Adrenal gland (tissue), 12 donors: ENCODE results near the gene NOCT. TPM values are rescaled to one million over a fixed set of nuclear protein-coding genes. Genes with fewer than 3 reads are reported as not detected.

Source experiments
- DNase-seq, 7 donors: peaks; one replicate each; pipeline ENCODE4 v3.0.0-alpha.2; 2019 to 2020
- H3K27ac ChIP-seq, 5 donors: fragments of 200-600 bp; sonication (generic) in 4 of 5; 1 replicate in 3 of 5; 2 replicates in 2 of 5; pipeline versions ENCODE4 v1.5.1 to v1.8.0; 2016 to 2020; ENCODE audit warnings: mild to moderate bottlenecking in 1 of 5
- H3K27me3 ChIP-seq: fragments of 200-600 bp; 2 replicates; pipeline ENCODE4 v1.8.0; 2021
- H3K36me3 ChIP-seq, 2 donors: fragments of 200-600 bp; replicated peaks in 1 of 2; 1 replicate in 1 of 2; 2 replicates in 1 of 2; pipeline versions ENCODE4 v1.5.1 to v1.8.0; 2018 to 2022
- H3K4me1 ChIP-seq, 2 donors: fragments of 200-600 bp; replicated peaks in 1 of 2; 1 replicate in 1 of 2; 2 replicates in 1 of 2; pipeline versions ENCODE4 v1.5.1 to v1.8.0; 2018 to 2021
- H3K4me3 ChIP-seq, 4 donors: fragments of 200-600 bp; sonication (generic) in 3 of 4; one replicate each; pipeline ENCODE4 v1.5.1; 2016 to 2018
- H3K9me3 ChIP-seq, 3 donors: fragments of 200-600 bp; sonication (generic) in 1 of 3; replicated peaks in 1 of 3; 1 replicate in 2 of 3; 2 replicates in 1 of 3; pipeline versions ENCODE4 v1.5.1 to v1.8.0; 2016 to 2021
- CTCF ChIP-seq, 6 experiments: fragments of 450-650 bp in 4 of 6; fragments of 200-600 bp in 2 of 6; sonication (generic) in 1 of 6; IDR thresholded peaks; 1 replicate in 5 of 6; 2 replicates in 1 of 6; pipeline versions ENCODE4 v1.5.1 to v1.8.0; 2016 to 2021; ENCODE audit warnings: antibody characterized with exemption in 6 of 6, mild to moderate bottlenecking in 2 of 6, moderate library complexity in 1 of 6
- POLR2A ChIP-seq, 2 donors: fragments of 450-650 bp; IDR thresholded peaks; one replicate each; pipeline ENCODE4 v1.6.1; 2017; ENCODE audit warnings: antibody characterized with exemption in 2 of 2, mild to moderate bottlenecking in 2 of 2, moderate library complexity in 1 of 2
- WGBS, 4 donors: extraction: QIAGEN DNeasy Blood & Tissue Kit in 2 of 4; methylation state at CpG; one replicate each; pipeline versions ENCODE4 v1.1.5 to v1.1.7; 2013 to 2017; 5-methylcytosine and 5-hydroxymethylcytosine counted together
- intact Hi-C, 2 donors: fragments of 100-400 bp; cut with DNase I; formaldehyde crosslinking; loops; one replicate each; pipeline versions ENCODE4 v1.14.1 to v1.15.0; 2022 to 2023
- polyA plus RNA-seq, 3 donors: library from polyadenylated mRNA; stranded (reverse); fragments of 200-250 nt in 2 of 3; fragments of 350-450 nt in 1 of 3; fragmentation: Illumina TruSeq in 1 of 3; extraction: RNeasy Lipid Tissue Mini Kit (QIAGEN cat#74804) in 1 of 3; gene quantifications; one replicate each; pipeline ENCODE4 v1.2.3, GENCODE V29; 2013 to 2014
- total RNA-seq, 9 donors: library from RNA; depleted of rRNA in 4 of 9; stranded (reverse); fragments of >200 nt in 4 of 9; fragments of 120-200 nt in 1 of 9; fragmentation: NEBNext Ultra II Directional in 1 of 9; extraction: Animal tissue kit (Norgen Biotek cat#: 25700) in 1 of 9; gene quantifications; one replicate each; pipeline versions ENCODE4 v1.1.0 to v1.2.4, GENCODE V29; 2013 to 2023
- donor health status: healthy with polysubstance abuse.
- donor health status: Bipolar disorder and iron deficiency.
- donor health status: DM: yes; HTN: yes; CAD: no.
- donor health status: DM: no; HTN: no; CAD: no.
- donor health status: DM: no; HTN: no; CAD: no.
- donor health status: DM: yes; HTN: yes; CAD: no.

NOCT gene
- total and polyA plus RNA-seq, 12 donors, result 1.2 to 17.0 (median 6.4) TPM

GRCh38 chr4:139030614-139031235 is 15.1 kb downstream of the NOCT start:
- Histone ChIP-seq H3K9me3 (no peaks in the 10 kb centered on the region), H3K36me3 (no peaks in the 10 kb centered on the region), H3K27ac (no peak overlapping the region), H3K4me1 (peaks cover 0 to 19% of the 10 kb centered on the region in 2 donors), H3K4me3 (no peak overlapping the region), H3K27me3 (no peaks in the 10 kb centered on the region)
- intact Hi-C loops, result loop anchor here (10.0 kb wide), 3 partner anchors 54 to 144 kb away; partner anchors contain the start of gene ELF2 (in 1 of the 2)
- 33 to 40% (median 38%) methylated on average over 14 of the region's 14 CpGs for WGBS, 4 donors
- peak; percentile 70 to 95 (median 82) for DNase-seq
- TF ChIP-seq CTCF (IDR thresholded peaks at IDR 0.05) (peak; percentile 75 to 91 (median 89)), POLR2A (IDR thresholded peaks at IDR 0.05) (no peak)

- WGBS, 4 donors, result 88 to 97% (median 95%) methylated on average over 5 of the region's 5 CpGs
- intact Hi-C loops, result loop anchor here (10.0 kb wide), 3 partner anchors 49 to 139 kb away; partner anchors contain the start of gene ELF2 (in 1 of the 2)
- Histone ChIP-seq H3K27me3 (no peaks in the 10 kb centered on the region), H3K27ac (no peak overlapping the region), H3K4me1 (peaks cover under 1 to 4% of the 10 kb centered on the region in 2 donors), H3K4me3 (no peak overlapping the region), H3K36me3 (no peaks in the 10 kb centered on the region), H3K9me3 (no peaks in the 10 kb centered on the region)
- no peak for TF ChIP-seq CTCF (IDR thresholded peaks at IDR 0.05)
- TF ChIP-seq POLR2A (IDR thresholded peaks at IDR 0.05), result no peak
- no peak for DNase-seq
These were observed 20.1 kb downstream of the NOCT start for GRCh38 chr4:139035650-139036049.

DNA sequence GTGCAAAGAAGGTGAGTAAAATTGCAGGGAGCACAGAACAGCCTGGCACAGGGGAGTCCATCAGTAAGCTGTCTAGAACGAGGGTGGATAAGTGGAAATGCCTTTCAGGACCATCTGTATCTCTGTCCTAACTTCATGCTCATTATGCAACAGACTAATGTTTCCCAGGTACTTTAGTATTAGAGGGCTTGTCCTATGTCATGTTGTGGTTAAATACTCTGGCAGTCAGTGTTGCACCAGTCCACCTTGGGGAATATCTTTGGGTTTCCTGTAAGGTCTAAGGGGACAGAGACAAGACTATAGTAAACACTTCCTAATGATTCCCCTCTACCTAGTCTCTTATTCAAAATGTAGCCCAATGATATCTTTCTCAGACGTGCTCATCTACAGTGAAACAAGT is 21.3 kb downstream of the NOCT start:
- Histone ChIP-seq H3K27ac (no peak overlapping the region), H3K27me3 (no peaks in the 10 kb centered on the region), H3K36me3 (no peaks in the 10 kb centered on the region), H3K4me3 (no peak overlapping the region), H3K9me3 (no peaks in the 10 kb centered on the region), H3K4me1 (peaks cover 5 to 6% of the 10 kb centered on the region in 2 donors)
- DNase-seq, result no peak
- WGBS, 4 donors, result 67 to 91% (median 85%) methylated on average over 2 of the region's 2 CpGs
- TF ChIP-seq POLR2A (IDR thresholded peaks at IDR 0.05), result no peak
- no peak for TF ChIP-seq CTCF (IDR thresholded peaks at IDR 0.05)
- intact Hi-C loops, result loop anchor here (10.0 kb wide), 3 partner anchors 48 to 138 kb away; partner anchors contain the start of gene ELF2 (in 1 of the 2)

- H3K27me3 ChIP-seq, result no peaks in the 10 kb centered on the region
- intact Hi-C loops, result loop anchor here (10.0 kb wide), 3 partner anchors 46 to 136 kb away; partner anchors contain the start of gene ELF2 (in 1 of the 2)
- DNase-seq, result no peak
- H3K27ac ChIP-seq, result no peak overlapping the region
- TF ChIP-seq POLR2A (IDR thresholded peaks at IDR 0.05) (no peak), CTCF (IDR thresholded peaks at IDR 0.05) (no peak)
- H3K9me3 ChIP-seq, result no peaks in the 10 kb centered on the region
- peaks cover 5 to 6% of the 10 kb centered on the region in 2 donors for H3K4me1 ChIP-seq
- no peaks in the 10 kb centered on the region for H3K36me3 ChIP-seq
- H3K4me3 ChIP-seq, result no peak overlapping the region
- 85 to 95% (median 91%) methylated on average over 1 of the region's 1 CpG for WGBS, 4 donors
These were observed 23.4 kb downstream of the NOCT start for GRCh38 chr4:139038874-139039443.
